NCI-H524 treated with DMSO at 0.1 percent for 48 hours (cell line): ENCODE measurements around the gene ITPKB.

Experiments used
- DNase-seq: peaks from one replicate; lab custom pipeline; 2025; lab: John Stamatoyannopoulos, UW

Gene ITPKB

GRCh38 chr1:226665505-226666163 lies 73.4 kb downstream of the ITPKB start:
- DNase-seq, result no peak

- no peak for DNase-seq
Measured at GRCh38 chr1:226664413-226665101, 74.5 kb downstream of the ITPKB start.

- no peak for DNase-seq
Measured at GRCh38 chr1:226663327-226663704, 75.8 kb downstream of the ITPKB start.

- peak; percentile 21 for DNase-seq
Measured at GRCh38 chr1:226662642-226663326, 76.3 kb downstream of the ITPKB start.

- DNase-seq, result peak; percentile 32
Measured at GRCh38 chr1:226661965-226662364, 77.1 kb downstream of the ITPKB start.

- DNase-seq, result no peak
Measured at GRCh38 chr1:226661271-226661670, 77.8 kb downstream of the ITPKB start.

GRCh38 chr1:226660410-226661182 lies 78.5 kb downstream of the ITPKB start:
- DNase-seq, result no peak

- DNase-seq, result no peak
Measured at GRCh38 chr1:226659641-226660040, 79.4 kb downstream of the ITPKB start.

- DNase-seq, result no peak
Measured at GRCh38 chr1:226659136-226659535, 79.9 kb downstream of the ITPKB start.

- DNase-seq, result no peak
Measured at GRCh38 chr1:226658546-226659125, 80.4 kb downstream of the ITPKB start.

GRCh38 chr1:226657895-226658545 lies 81.1 kb downstream of the ITPKB start:
- DNase-seq, result no peak

GRCh38 chr1:226656601-226657277 lies 82.3 kb downstream of the ITPKB start:
- DNase-seq, result no peak

- DNase-seq, result no peak
Measured at GRCh38 chr1:226656201-226656600, 82.9 kb downstream of the ITPKB start.

- DNase-seq, result no peak
Measured at GRCh38 chr1:226655251-226656163, 83.6 kb downstream of the ITPKB start.

GRCh38 chr1:226654668-226655055 lies 84.4 kb downstream of the ITPKB start:
- no peak for DNase-seq

GRCh38 chr1:226654046-226654667 lies 84.9 kb downstream of the ITPKB start:
- peak; percentile 16 for DNase-seq

GRCh38 chr1:226653311-226653921 lies 85.7 kb downstream of the ITPKB start:
- DNase-seq, result no peak

- no peak for DNase-seq
Measured at GRCh38 chr1:226652613-226653012, 86.5 kb downstream of the ITPKB start.

- DNase-seq, result no peak
Measured at GRCh38 chr1:226651732-226652105, 87.4 kb downstream of the ITPKB start.
